SIG-M5 treated with dmso at 0.1 percent for 504 hours (cell line): Measurements from ENCODE around the gene CACHD1.
"Not testable (repeated sequence)": the region's sequence is repeated elsewhere in the genome, so short reads cannot be mapped to it uniquely, and the experiment has no call there.

ENCODE experiments used
- DNase-seq: peaks from one replicate; lab custom pipeline; 2025; ENCODE audit not compliant: unreplicated experiment; lab: John Stamatoyannopoulos, UW

Gene CACHD1

DNA sequence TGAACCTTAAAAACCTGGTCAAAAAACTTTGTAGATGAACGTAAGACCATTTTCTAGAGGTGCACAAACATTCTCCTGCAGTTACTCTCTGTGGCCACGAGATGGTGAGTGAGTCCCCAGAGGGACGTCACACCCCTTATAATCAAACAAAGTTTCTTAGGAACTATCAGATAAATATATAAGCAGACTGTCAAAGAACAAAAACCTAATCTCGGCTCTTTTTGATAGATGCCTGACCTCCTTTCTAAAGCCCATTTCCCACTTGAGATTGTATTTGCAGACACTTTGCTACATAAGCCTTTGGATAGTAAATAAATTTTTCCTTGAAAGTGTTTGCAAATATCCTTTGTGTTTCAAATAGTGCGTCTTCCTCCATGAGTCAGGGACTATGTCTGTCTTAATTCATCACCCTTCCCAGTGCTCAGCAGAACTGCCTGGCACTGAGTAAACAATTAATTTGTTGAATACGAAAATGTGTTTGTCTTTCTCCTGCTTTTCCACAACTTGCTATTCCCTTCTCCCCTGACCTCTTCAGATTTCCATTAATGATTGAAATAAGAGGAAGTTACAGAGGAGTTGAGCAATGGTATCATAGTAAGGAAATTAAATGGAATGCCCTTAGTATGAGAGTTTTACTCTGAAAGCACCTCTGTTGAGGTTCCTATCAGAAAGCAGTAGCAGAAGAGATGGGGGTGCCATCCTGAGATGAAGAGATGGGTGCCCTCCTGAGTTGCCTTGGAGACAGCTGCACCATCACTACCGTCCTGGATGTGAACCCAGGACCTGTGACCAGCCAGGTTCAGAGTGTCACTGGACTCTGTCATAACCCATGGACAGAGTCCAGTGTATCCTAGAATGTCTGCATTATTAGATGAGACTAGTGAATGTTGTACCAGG, 217.1 kb downstream of the CACHD1 start:
- peak; percentile 42 for DNase-seq

GRCh38 chr1:64687725-64688327, 217.9 kb downstream of the CACHD1 start:
- DNase-seq, result peak; percentile 35

- no peak for DNase-seq
Measured at GRCh38 chr1:64691626-64692025, 221.7 kb downstream of the CACHD1 start.

DNA sequence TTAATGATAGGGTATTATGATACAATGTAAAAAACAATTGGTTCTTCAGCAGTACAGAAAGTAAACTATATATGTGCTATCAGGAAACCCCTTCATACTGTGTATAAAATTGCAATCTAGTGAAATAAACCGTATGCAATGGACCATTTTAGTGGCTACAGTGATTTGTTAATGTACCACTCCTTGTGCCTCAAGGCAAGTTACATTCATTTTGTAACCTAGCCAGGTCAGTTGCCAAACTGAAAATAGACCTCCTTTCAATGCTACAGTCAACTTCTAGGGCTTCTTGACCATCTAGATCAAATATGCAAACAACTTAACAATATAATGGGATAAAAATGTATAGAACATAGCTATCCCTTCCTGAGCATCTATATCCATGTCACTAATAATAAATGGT, 223.0 kb downstream of the CACHD1 start:
- DNase-seq, result no peak

- DNase-seq, result no peak
Measured at GRCh38 chr1:64693406-64693805, 223.5 kb downstream of the CACHD1 start.

DNA sequence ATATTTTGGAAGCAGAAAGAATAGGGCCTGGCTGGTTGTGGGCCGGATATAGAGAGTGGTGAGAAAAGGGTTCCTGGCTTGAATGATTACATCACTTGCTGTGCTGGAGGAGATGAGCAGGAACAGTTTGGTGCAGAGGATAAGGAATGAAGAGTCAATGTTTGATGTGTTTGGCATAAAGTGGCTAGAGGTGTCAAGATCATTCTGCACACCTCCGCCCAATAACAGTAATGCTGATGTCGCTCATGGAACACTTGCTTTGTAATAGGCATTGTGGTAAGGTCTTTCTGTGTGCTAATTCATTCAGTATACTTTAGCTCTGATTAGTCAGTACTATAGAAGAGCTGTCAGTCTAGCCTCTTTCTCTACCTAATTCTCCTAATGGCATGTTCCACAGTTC, 226.9 kb downstream of the CACHD1 start:
- DNase-seq, result no peak

DNA sequence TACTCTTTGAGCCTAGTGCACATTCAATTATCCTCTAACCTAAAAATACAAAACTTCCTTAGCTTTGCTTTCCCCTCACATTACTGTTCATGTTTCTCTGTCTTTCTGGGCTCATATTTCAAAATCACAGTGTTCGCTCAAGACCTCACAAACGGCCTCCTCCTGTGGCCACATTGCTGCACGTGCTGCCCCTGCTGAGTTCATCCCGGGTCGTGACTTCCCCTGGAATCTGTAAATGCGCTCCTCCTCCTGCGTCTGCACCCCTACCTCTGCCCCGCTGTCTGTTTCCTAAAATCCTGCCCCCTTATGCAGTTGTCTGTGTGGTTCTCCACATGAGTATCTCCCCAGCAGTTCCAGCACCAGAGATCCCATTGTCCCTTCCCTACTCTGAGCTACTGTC, 229.4 kb downstream of the CACHD1 start:
- no peak for DNase-seq

- no peak for DNase-seq
Measured at GRCh38 chr1:64701071-64701470, 231.1 kb downstream of the CACHD1 start.

GRCh38 chr1:64701886-64702285, 232.0 kb downstream of the CACHD1 start:
- no peak for DNase-seq

GRCh38 chr1:64702670-64703069, 232.7 kb downstream of the CACHD1 start:
- not testable (repeated sequence) for DNase-seq

DNA sequence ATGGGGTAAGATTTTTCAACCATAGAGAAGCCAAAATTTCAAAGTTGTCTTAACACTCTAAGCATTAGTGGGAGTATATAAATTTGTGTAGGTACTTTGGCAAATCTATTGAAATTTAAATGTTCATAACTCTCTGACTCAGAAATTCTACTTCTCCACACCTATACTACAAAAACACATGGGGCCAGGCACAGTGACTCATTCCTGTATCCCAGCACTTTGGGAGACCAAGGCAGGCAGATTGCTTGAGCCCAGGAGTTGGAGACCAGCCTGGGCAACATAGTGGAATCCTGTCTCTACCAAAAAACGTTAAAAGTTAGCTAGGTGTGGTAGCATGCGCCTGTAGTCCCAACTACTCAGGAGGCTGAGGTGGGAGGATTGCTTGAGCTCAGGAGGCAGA, 233.7 kb downstream of the CACHD1 start:
- no peak for DNase-seq

- no peak for DNase-seq
Measured at GRCh38 chr1:64705591-64705990, 235.7 kb downstream of the CACHD1 start.

DNA sequence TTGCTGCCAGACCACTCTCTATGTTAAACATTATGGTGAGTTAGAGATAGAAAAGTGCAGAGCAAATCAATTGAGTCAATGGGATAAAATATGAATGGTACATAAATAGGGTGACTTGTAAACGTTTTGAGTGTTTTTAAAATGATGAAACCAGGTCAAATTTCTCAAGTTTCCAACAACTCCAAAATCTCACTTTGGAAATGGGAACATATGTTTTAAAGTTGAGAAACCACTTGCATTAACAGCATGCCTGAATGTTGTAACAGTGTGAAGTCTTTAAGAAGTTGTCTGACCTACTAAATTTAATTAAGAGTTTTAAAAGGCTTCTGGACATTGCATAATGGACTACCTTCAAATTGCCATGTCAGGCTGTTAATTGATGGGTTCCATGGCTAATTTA, 241.3 kb downstream of the CACHD1 start:
- DNase-seq, result no peak

DNA sequence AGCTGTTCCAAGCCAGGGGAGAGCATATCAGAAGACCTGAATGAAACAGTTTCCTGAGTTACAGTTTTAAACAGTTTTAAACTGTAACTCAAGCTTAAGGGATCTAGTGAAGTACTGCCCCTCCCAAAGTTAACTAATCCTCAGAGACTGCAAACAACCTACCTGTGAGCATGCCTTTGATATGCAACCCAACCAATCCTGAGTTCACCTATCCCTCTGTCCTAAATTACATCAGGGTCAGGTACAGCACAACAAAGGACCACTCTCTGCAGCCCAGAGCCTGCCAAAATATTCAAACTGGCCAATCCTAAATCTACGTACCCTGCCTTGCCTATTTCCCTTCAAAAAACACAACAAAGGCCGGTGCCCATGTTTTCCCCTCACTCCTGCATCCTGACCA, 242.1 kb downstream of the CACHD1 start:
- no peak for DNase-seq

- DNase-seq, result no peak
Measured at GRCh38 chr1:64715186-64715585, 245.3 kb downstream of the CACHD1 start.

DNA sequence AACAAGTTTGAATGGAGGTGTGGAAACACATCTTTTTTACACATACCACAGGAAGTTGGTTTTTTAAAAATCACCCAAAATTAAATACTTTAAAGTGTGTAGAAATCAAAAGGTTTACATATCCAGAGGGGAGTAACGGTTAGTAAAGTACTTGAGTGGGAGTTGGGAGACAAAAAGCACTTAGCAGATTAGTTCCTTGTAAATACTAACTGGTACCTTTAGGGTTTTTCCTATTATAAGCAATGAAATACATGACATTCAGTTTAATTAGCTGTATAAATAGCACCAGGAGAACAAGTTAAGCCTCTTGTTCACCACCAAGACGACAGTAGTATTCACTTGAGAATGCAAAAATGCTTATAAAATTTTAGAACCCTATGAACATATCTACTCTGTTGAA, 251.2 kb downstream of the CACHD1 start:
- DNase-seq, result no peak

GRCh38 chr1:64721576-64722145, 251.7 kb downstream of the CACHD1 start:
- no peak for DNase-seq

- DNase-seq, result no peak
Measured at GRCh38 chr1:64727861-64728260, 257.9 kb downstream of the CACHD1 start.

GRCh38 chr1:64733581-64734286, 263.8 kb downstream of the CACHD1 start:
- DNase-seq, result no peak

- DNase-seq, result no peak
Measured at GRCh38 chr1:64734287-64734652, 264.3 kb downstream of the CACHD1 start.

- not testable (repeated sequence) for DNase-seq
Measured at GRCh38 chr1:64740687-64741086, 270.8 kb downstream of the CACHD1 start.
